BJ (cell line): ENCODE results near the gene KRTAP21-1. TPM values are rescaled to one million over a fixed set of nuclear protein-coding genes. Genes with fewer than 3 reads are reported as not detected.

ENCODE experiments used
- CTCF ChIA-PET: fragments of 350-600 bp; formaldehyde crosslinking; extraction: SDS; loops from one replicate; lab custom pipeline; 2021; ENCODE audit warnings: antibody characterized with exemption, inconsistent platforms; lab: Yijun Ruan, JAX
- POLR2A ChIA-PET: fragments of 300-600 bp; sonication (Branson Sonifier 250); formaldehyde crosslinking; extraction: SDS; loops from one replicate; lab custom pipeline; 2021; ENCODE audit warnings: antibody characterized with exemption; lab: Charles Lee
- DNase-seq: peaks from one replicate; pipeline ENCODE4 v3.0.0-alpha.2; 2011; ENCODE audit warnings: low read depth
- H3K27me3 ChIP-seq: 2 replicates; pipeline ENCODE4 v1.6.0; 2011; ENCODE audit warnings: low read length; ENCODE audit not compliant: control insufficient read depth, insufficient read depth
- H3K36me3 ChIP-seq: 2 replicates; pipeline ENCODE4 v1.5.1; 2011; ENCODE audit warnings: low read length; ENCODE audit not compliant: control insufficient read depth, insufficient read depth
- H3K4me3 ChIP-seq: 2 replicates; pipeline ENCODE4 v1.5.1; 2011; ENCODE audit warnings: low read depth, mild to moderate bottlenecking, control low read depth, low read length
- CTCF ChIP-seq: IDR thresholded peaks from 2 replicates; pipeline ENCODE4 v1.5.1; 2011; ENCODE audit warnings: low read depth, mild to moderate bottlenecking, control low read depth, inconsistent platforms, low read length, moderate library complexity; ENCODE audit not compliant: insufficient read depth
- polyA plus RNA-seq: library from polyadenylated mRNA; depleted of rRNA; stranded (reverse); fragments of >200 nt; gene quantifications from 2 replicates; pipeline ENCODE4 v1.2.3, GENCODE V29; 2011; rRNA removed
- small RNA-seq: library from RNA; depleted of rRNA; stranded (forward); fragments of <200 nt; gene quantifications from one replicate; pipeline ENCODE3, GENCODE V24; 2012; ENCODE audit warnings: low replicate concordance, low read depth; ENCODE audit not compliant: insufficient read length

KRTAP21-1 gene
- polyA plus RNA-seq, 1 experiment = not detected

GRCh38 chr21:30714456-30714855 lies 40.8 kb downstream of the KRTAP21-1 start:
- CTCF ChIA-PET = no interaction called here
- TF ChIP-seq CTCF = no peak
- no peak for DNase-seq
- no peaks in the 10 kb centered on the region for H3K36me3 ChIP-seq
- H3K4me3 ChIP-seq = no peak overlapping the region
- POLR2A ChIA-PET = no interaction called here
- no peaks in the 10 kb centered on the region for H3K27me3 ChIP-seq

- CTCF ChIA-PET = no interaction called here
- POLR2A ChIA-PET = no interaction called here
- TF ChIP-seq CTCF = no peak
- DNase-seq = no peak
- Histone ChIP-seq H3K36me3 (no peaks in the 10 kb centered on the region), H3K27me3 (no peaks in the 10 kb centered on the region), H3K4me3 (no peak overlapping the region)
These were observed 41.5 kb downstream of the KRTAP21-1 start for GRCh38 chr21:30713766-30714165.

DNA sequence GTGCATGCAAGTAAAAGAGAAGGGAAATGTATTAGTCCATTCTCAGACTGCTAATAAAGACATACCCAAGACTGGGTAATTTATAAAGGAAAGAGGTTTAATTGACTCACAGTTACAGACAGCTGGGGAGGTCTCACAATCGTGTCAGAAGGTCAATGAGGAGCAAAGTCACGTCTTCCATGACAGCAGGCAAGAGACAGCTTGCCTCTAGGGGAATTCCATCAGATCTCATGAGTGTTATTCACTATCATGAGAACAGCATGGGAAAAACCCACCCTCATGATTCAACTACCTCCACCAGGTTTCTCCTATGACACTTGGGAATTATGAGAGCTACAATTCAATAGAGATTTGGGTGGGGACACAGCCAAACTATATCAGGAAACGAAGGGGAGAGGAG lies 44.7 kb downstream of the KRTAP21-1 start:
- no peak for DNase-seq
- POLR2A ChIA-PET = no interaction called here
- H3K27me3 ChIP-seq = no peaks in the 10 kb centered on the region
- H3K36me3 ChIP-seq = no peaks in the 10 kb centered on the region
- no peak overlapping the region for H3K4me3 ChIP-seq
- no peak for TF ChIP-seq CTCF
- CTCF ChIA-PET = no interaction called here

- ChIA-PET CTCF (no interaction called here), POLR2A (no interaction called here)
- no peak for TF ChIP-seq CTCF
- DNase-seq = no peak
- no peaks in the 10 kb centered on the region for H3K27me3 ChIP-seq
- H3K36me3 ChIP-seq = no peaks in the 10 kb centered on the region
- no peak overlapping the region for H3K4me3 ChIP-seq
These were observed 47.8 kb downstream of the KRTAP21-1 start for GRCh38 chr21:30707409-30707808.

Small RNA genes lying within 50 kb of the gene (small RNA-seq; reads per million reads assigned to genes)
- not detected for gene AP000244.1
- gene KRTAP21-3 = not detected
- not detected for gene KRTAP8-2P

Other genes starting within 250 kb of the KRTAP21-1 start
- gene KRTAP19-6, start 213.6 kb downstream of the KRTAP21-1 start, polyA plus RNA-seq = not detected in 2 replicates
- not detected in 2 replicates for gene KRTAP19-7, start 194.1 kb downstream of the KRTAP21-1 start, polyA plus RNA-seq
- not detected in 2 replicates for gene KRTAP22-2, start 165.0 kb downstream of the KRTAP21-1 start, polyA plus RNA-seq
- gene KRTAP6-3, start 163.0 kb downstream of the KRTAP21-1 start, polyA plus RNA-seq = not detected in 2 replicates
- gene KRTAP6-2, start 156.5 kb downstream of the KRTAP21-1 start, polyA plus RNA-seq = not detected in 2 replicates
- gene KRTAP22-1, start 154.3 kb downstream of the KRTAP21-1 start, polyA plus RNA-seq = not detected in 2 replicates
- not detected in 2 replicates for gene KRTAP6-1, start 141.5 kb downstream of the KRTAP21-1 start, polyA plus RNA-seq
- gene KRTAP20-1, start 139.0 kb downstream of the KRTAP21-1 start, polyA plus RNA-seq = not detected in 2 replicates
- gene KRTAP20-4, start 134.8 kb downstream of the KRTAP21-1 start, polyA plus RNA-seq = not detected in 2 replicates
- not detected in 2 replicates for gene KRTAP20-2, start 120.2 kb downstream of the KRTAP21-1 start, polyA plus RNA-seq
- not detected in 2 replicates for gene KRTAP20-3, start 112.6 kb downstream of the KRTAP21-1 start, polyA plus RNA-seq
- not detected in 2 replicates for gene KRTAP21-3, start 36.7 kb downstream of the KRTAP21-1 start, polyA plus RNA-seq
- gene KRTAP21-2, start 8.2 kb downstream of the KRTAP21-1 start, polyA plus RNA-seq = not detected in 2 replicates
- not detected in 2 replicates for gene KRTAP8-1, start 57.8 kb upstream of the KRTAP21-1 start, polyA plus RNA-seq
- gene KRTAP7-1, start 74.3 kb upstream of the KRTAP21-1 start, polyA plus RNA-seq = not detected in 2 replicates
- not detected in 2 replicates for gene KRTAP11-1, start 126.2 kb upstream of the KRTAP21-1 start, polyA plus RNA-seq